SJSA1 (cell line): ENCODE measurements around the gene LRRC31. TPM values are rescaled to one million over a fixed set of nuclear protein-coding genes. Genes with fewer than 3 reads are reported as not detected.

Source experiments
- total RNA-seq: library from RNA; depleted of rRNA; stranded (reverse); fragments of >200 nt; shearing (Covaris generic); gene quantifications from 2 replicates; pipeline ENCODE4 v1.2.3, GENCODE V29; 2014; rRNA removed

LRRC31 gene
- total RNA-seq, 1 experiment from 2014 or later = not detected

Other genes with a start within 250 kb of the LRRC31 start
- gene MECOM, start 206.2 kb downstream of the LRRC31 start, total RNA-seq = 9.0 and 17.2 TPM in 2 replicates
- gene TERC, start 104.9 kb downstream of the LRRC31 start, total RNA-seq = 50.9 and 61.5 TPM in 2 replicates
- 2.2 and 2.4 TPM in 2 replicates for gene ACTRT3, start 100.4 kb downstream of the LRRC31 start, total RNA-seq
- gene MYNN, start 96.5 kb downstream of the LRRC31 start, total RNA-seq = 14.8 and 18.3 TPM in 2 replicates
- gene LRRIQ4, start 57.1 kb downstream of the LRRC31 start, total RNA-seq = not detected in 2 replicates
- gene LRRC34, start 57.0 kb downstream of the LRRC31 start, total RNA-seq = not detected in 2 replicates
- gene SAMD7, start 41.6 kb upstream of the LRRC31 start, total RNA-seq = not detected in 2 replicates
- gene SEC62, start 96.9 kb upstream of the LRRC31 start, total RNA-seq = 30.8 and 39.3 TPM in 2 replicates
- 0.89 TPM in 1 of 2 replicates, not detected in the other for gene GPR160, start 168.1 kb upstream of the LRRC31 start, total RNA-seq